Measurements from ENCODE around the gene FFAR1.
"Not testable (repeated sequence)": the region's sequence is repeated elsewhere in the genome, so short reads cannot be mapped to it uniquely, and the experiment has no call there.

FFAR1 gene

DNA sequence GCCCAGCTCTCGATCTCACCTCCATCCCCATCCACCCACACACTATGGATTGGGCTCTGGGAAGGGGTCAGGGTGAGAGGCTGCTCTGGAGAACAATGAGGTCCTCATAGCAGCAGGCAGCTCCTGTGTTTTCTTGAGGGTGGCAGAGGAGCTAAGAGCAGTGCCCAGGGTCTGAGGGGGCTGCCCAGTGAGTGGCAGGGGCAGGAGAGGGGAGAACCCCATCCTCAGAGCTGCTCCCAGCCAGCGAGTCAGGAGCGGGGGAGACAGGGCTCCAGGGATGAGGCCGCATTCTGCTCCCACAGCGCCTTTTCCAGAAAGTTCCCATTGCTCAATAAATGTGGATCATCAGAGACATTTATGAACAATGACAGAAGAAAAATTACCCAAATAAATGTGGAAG lies 12.4 kb downstream of the FFAR1 start:
- not testable (repeated sequence) for DNase-seq (ENCODE audit: low read depth in 2 of 3, low spot score in 2 of 3)

GRCh38 chr19:35360880-35361420 lies 13.2 kb downstream of the FFAR1 start:
- DNase-seq (ENCODE audit: low read depth in 2 of 3, low spot score in 2 of 3), result no peak

DNA sequence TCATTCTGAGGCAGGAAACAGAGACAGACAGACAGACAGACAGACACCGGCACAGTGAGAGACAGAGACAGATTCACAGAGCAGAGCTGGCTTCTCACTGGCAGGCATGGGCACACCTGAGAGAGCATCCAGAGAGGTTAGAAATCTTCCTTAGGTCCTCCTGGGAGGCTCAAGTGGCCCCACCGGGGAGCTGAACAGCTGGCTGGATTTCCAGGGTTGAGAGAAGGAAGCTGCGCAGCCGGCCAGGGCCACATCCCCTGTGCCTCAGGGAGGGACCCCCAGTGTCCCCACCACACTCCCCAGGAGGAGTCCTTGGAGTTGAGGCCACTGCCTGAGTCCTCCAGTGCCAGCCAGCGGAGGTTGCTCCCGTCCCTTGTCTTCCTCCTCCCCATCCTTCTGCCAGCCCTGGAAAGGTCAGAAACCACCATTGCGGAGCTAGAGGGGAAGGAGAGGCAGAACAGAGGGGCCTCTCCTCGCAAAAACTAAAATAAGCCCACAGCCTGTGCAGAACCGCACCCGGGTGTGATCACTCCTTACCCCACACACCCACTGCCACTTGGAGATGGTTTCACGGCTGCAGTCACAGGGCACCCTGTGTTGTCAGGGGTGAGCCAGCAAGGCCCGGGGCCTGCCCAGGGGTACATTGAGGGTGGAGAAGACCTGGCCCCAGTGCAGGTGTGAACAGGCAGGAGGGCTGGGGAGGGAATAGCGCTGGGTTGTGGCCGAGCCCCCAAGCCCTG lies 14.7 kb downstream of the FFAR1 start:
- no peak for DNase-seq (ENCODE audit: low read depth in 2 of 3, low spot score in 2 of 3)

GRCh38 chr19:35363001-35363590 lies 15.4 kb downstream of the FFAR1 start:
- no peak for DNase-seq (ENCODE audit: low read depth in 2 of 3, low spot score in 2 of 3)

GRCh38 chr19:35363711-35364425 lies 16.2 kb downstream of the FFAR1 start:
- no peak for DNase-seq (ENCODE audit: low read depth in 2 of 3, low spot score in 2 of 3)

GRCh38 chr19:35365303-35365702 lies 17.6 kb downstream of the FFAR1 start:
- no peak for DNase-seq (ENCODE audit: low read depth in 2 of 3, low spot score in 2 of 3)

- DNase-seq (ENCODE audit: low read depth in 2 of 3, low spot score in 2 of 3), result no peak
Observed at GRCh38 chr19:35368378-35368777, 20.7 kb downstream of the FFAR1 start.

DNA sequence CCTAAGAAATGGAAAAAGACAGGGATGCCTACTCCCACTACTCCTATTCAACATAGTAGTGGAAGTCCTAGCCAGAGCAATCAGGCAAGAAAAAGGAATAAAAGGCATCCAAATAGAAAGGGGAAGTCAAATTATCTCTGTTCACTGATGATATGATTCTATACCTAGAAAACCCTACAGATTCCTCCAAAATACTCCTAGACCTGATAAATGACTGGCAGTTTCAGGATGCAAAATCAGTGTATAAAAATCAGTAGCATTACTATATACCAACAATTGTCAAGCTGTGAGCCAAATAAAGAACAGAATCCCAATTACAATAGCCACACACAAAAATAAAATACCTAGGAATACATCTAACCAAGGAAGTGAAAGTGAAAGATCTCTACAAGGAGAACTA lies 21.8 kb downstream of the FFAR1 start:
- DNase-seq (ENCODE audit: low read depth in 2 of 3, low spot score in 2 of 3), result no peak

DNA sequence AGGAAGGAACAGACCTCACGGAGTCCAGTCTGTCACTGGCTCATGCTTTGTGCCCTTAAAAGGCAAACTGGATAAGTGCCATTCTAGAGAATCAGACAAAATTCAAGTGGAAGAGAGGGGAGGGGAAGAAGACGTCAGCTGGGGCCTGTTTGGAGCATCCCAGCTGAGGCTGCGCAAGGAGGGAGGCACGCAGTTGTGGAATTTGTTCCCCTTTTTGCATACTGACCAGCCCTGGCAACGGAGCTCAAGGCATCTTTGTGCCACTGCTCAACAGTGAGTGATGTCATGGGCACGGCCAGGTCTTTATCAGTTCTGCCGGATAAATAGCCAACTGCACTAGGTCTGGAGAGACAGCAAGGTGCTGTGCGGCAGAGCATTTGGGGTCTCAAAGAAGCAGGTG lies 23.0 kb downstream of the FFAR1 start, which contains the start of gene GPR42:
Gene GPR42 (plus strand): TSS at position 347 of the 400 bp plus-strand sequence. CDS start 292 bp downstream, outside the sequence.
- DNase-seq (ENCODE audit: low read depth in 2 of 3, low spot score in 2 of 3), result no peak

DNA sequence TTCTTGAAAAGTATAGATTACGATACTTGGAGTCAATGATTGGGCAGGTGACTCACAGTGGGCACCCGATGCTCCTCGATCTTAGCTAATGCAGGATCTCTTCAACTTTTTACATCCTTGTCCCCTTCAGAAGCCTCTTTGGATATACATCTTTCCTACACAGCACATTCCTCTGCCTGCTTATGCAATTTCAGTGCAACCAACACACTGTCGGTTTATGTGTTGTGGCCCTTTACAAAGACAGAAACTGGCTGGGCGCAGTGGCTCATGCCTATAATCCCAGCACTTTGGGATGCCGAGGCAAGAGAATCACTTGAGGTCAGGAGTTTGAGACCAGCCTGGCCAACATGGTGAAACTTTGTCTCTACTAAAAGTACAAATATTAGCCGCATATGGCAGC lies 25.8 kb downstream of the FFAR1 start:
- DNase-seq (ENCODE audit: low read depth in 2 of 3, low spot score in 2 of 3), result no peak

DNA sequence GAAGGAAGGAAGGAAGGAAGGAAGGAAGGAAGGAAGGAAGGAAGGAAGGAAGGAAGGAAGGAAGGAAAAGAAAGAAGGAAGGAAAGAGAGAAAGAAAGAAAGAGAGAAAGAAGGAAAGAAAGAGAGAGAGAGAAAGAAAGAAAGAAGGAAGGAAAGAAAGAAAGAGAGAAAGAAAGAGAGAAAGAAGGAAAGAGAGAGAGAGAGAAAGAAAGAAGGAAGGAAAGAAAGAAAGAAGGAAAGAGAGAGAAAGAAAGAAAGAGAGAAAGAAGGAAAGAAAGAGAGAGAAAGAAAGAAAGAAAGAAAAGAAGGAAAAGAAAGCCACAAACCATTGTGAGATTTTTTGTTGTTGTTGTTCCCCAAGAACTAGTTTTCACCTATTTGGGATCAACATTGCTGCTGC lies 26.3 kb downstream of the FFAR1 start:
- not testable (repeated sequence) for DNase-seq (ENCODE audit: low read depth in 2 of 3, low spot score in 2 of 3)

DNA sequence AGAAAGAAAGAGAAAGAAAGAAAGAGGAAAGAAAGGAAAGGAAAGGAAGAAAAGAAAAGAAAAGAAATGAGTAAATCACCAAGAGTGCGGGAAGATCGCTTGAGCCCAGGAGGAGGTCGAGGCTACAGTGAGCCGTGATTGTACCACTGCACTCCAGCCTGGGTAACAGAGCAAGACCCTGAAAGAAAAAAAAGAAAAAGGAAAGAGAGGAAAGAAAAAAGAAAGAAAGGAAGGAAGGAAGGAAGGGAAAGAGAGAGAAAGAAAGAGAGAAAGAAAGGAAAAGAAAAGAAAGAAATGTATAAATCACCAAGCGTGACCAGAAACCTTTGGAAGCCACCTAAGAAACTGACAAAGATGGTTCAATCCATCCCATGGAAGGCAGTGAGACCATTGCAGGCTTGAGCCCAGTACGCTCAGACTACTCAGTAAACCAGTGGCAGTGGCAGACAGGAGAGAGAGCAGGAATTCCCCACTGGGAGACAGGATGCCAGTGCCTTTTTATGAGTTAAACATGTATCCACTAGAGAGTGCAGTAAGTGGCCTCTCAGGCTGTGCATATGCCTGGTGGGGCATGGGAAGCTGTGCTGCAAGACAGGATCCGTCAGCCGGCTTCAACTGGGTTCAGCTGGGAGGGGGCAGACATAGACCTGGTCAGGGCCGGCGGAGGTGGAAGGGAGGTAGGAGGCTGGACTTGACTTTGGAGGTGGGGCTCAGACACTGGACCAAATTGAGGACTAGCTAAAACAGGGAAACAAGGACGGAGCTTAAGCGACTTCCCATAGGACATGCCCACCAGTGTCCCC lies 28.0 kb downstream of the FFAR1 start:
- DNase-seq (ENCODE audit: low read depth in 2 of 3, low spot score in 2 of 3), result no peak

DNA sequence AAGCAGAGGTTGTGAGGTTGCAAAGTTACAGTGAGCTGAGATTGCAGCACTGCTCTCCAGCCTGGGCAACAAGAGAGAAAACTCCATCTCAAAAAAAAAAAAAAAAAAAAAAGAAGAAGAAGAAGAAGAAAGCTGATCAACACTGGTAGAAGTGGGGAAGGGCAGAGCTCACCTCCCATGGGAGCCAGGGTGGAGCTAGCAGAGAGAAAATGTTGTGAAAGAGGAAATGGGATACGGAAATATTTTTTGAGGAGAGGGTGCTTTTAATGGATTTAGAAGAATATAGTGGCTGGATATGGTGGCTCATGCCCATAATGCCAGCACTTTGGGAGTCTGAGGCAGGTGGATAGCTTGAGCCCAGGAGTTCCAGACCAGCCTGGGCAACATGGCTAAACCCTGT lies 30.0 kb downstream of the FFAR1 start:
- DNase-seq (ENCODE audit: low read depth in 2 of 3, low spot score in 2 of 3), result no peak

DNA sequence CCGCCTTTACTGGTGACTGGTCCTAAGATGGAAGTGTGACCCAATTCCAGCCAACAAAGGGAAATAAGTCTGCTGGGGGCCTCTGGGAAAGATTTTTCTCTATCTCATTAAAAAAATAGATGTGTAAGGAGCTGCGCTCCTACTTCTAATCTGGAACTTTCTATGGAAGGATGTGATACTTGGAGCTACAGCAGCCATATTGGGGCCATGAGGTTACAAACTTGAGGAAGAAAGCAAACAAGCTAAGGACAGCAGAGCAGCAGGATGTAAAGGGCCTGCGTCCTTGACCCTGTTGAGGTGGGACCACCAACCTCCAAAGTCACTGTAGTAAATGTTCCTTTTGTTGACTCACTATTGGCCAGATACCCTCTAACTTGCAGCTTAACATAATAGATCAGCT lies 30.7 kb downstream of the FFAR1 start:
- no peak for DNase-seq (ENCODE audit: low read depth in 2 of 3, low spot score in 2 of 3)

DNA sequence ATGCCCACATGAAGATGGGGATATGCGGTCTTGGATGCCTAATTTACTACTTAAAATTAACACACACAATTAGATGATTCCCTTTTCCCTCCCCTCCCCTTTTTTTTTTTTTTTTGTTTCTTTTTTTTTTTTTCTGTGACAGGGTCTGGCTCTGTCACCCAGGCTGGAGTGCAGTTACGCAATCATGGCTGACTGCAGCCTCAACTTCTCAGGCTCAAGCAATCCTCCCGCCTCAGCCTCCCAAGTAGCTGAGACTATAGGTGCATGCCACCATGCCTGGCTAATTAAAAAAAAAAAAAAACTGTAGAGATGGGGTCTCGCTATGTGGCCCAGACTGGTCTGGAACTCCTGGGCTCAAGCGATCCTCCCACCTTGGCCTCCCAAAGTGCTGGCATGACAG lies 31.8 kb downstream of the FFAR1 start:
- DNase-seq (ENCODE audit: low read depth in 2 of 3, low spot score in 2 of 3), result not testable (repeated sequence)

GRCh38 chr19:35379992-35380391 lies 32.3 kb downstream of the FFAR1 start:
- no peak for DNase-seq (ENCODE audit: low read depth in 2 of 3, low spot score in 2 of 3)

- DNase-seq (ENCODE audit: low read depth in 2 of 3, low spot score in 2 of 3), result no peak
Observed at GRCh38 chr19:35380450-35381124, 32.9 kb downstream of the FFAR1 start.

GRCh38 chr19:35381318-35381717 lies 33.6 kb downstream of the FFAR1 start:
- no peak for DNase-seq (ENCODE audit: low read depth in 2 of 3, low spot score in 2 of 3)

- no peak for DNase-seq (ENCODE audit: low read depth in 2 of 3, low spot score in 2 of 3)
Observed at GRCh38 chr19:35381926-35382325, 34.2 kb downstream of the FFAR1 start.

- DNase-seq (ENCODE audit: low read depth in 2 of 3, low spot score in 2 of 3), result no peak
Observed at GRCh38 chr19:35383536-35383935, 35.8 kb downstream of the FFAR1 start.
